SK-N-SH treated with all-trans-retinoic acid at 6 μM for 48 hours (cell line): ENCODE data around the gene RELL2.

Source experiments
- CREB5 ChIP-seq: fragments of 250-450 bp; sonication (Bioruptor Pico); IDR thresholded peaks from 2 replicates; pipeline ENCODE4 v1.5.1; 2020; ENCODE audit warnings: low read depth, mild to moderate bottlenecking, moderate library complexity
- ESRRG ChIP-seq: fragments of 250-450 bp; sonication (Bioruptor Pico); IDR thresholded peaks from 2 replicates; pipeline ENCODE4 v1.6.1; 2021; ENCODE audit warnings: mild to moderate bottlenecking
- GLIS3 ChIP-seq: fragments of 250-450 bp; sonication (Bioruptor Pico); IDR thresholded peaks from 2 replicates; pipeline ENCODE4 v1.5.0; 2020; ENCODE audit warnings: mild to moderate bottlenecking, moderate library complexity
- PATZ1 ChIP-seq: fragments of 250-450 bp; sonication (Bioruptor Pico); IDR thresholded peaks from 2 replicates; pipeline ENCODE4 v1.8.0; 2020; ENCODE audit warnings: mild to moderate bottlenecking, moderate library complexity, borderline replicate concordance
- TSHZ2 ChIP-seq: fragments of 250-450 bp; sonication (Bioruptor Pico); IDR thresholded peaks from 2 replicates; pipeline ENCODE4 v1.5.0; 2020; ENCODE audit warnings: mild to moderate bottlenecking, moderate library complexity
- ZC3H10 ChIP-seq: fragments of 250-450 bp; sonication (Bioruptor Pico); IDR thresholded peaks from 2 replicates; pipeline ENCODE4 v1.5.1; 2021; ENCODE audit warnings: mild to moderate bottlenecking, moderate library complexity
- ZFP3 ChIP-seq: fragments of 250-450 bp; sonication (Bioruptor Pico); IDR thresholded peaks from 2 replicates; pipeline ENCODE4 v1.5.0; 2020; ENCODE audit warnings: mild to moderate bottlenecking, moderate library complexity
- ZNF70 ChIP-seq: fragments of 450-650 bp; formaldehyde crosslinking; IDR thresholded peaks from 2 replicates; pipeline ENCODE4 v1.5.0; 2020; ENCODE audit warnings: mild to moderate bottlenecking, moderate library complexity

- TF ChIP-seq TSHZ2 (CRISPR knock-in tag) (no peak), ESRRG (CRISPR knock-in tag) (no peak), ZFP3 (no peak), GLIS3 (CRISPR knock-in tag) (no peak), ZC3H10 (CRISPR knock-in tag) (no peak), ZNF70 (CRISPR knock-in tag) (no peak), PATZ1 (CRISPR knock-in tag) (no peak), CREB5 (CRISPR knock-in tag) (no peak)
Observed at GRCh38 chr5:141685591-141685990, 48.8 kb downstream of the RELL2 start.
